ENCODE measurements around the gene POU2AF1. TPM values are rescaled to one million over a fixed set of nuclear protein-coding genes. Genes with fewer than 3 reads are reported as not detected.
A peak's percentile ranks its signal among the peaks of the same experiment; 100 is the strongest.

Gene POU2AF1
- total and polyA plus RNA-seq, 2 of the 13 experiments (the other 11 are each of a cell fraction or from before 2014, with no cell fraction given) = 1.9 to 3.6 TPM

GRCh38 chr11:111355956-111356659 lies 23.0 kb downstream of the POU2AF1 start (continued):
- TF ChIP-seq FOXP1 (IDR thresholded peaks at IDR 0.05) (no peak), FOXP1 (CRISPR knock-in tag; IDR thresholded peaks at IDR 0.05) (peak; percentile 34; the same call in 1 of the 2 replicates), SNAPC4 (CRISPR knock-in tag; IDR thresholded peaks at IDR 0.05) (no peak), BCL6 (CRISPR knock-in tag; IDR thresholded peaks at IDR 0.05) (no peak), SALL2 (CRISPR knock-in tag; IDR thresholded peaks at IDR 0.05) (no peak), MZF1 (CRISPR knock-in tag; IDR thresholded peaks at IDR 0.05; ENCODE audit: borderline replicate concordance) (no peak), FOXA3 (CRISPR knock-in tag; IDR thresholded peaks at IDR 0.05) (peak; percentile 14; the same call in 1 of the 2 replicates), HHEX (CRISPR knock-in tag; IDR thresholded peaks at IDR 0.05) (no peak), DMTF1 (CRISPR knock-in tag; IDR thresholded peaks at IDR 0.05) (no peak), NAIF1 (CRISPR knock-in tag; IDR thresholded peaks at IDR 0.05; ENCODE audit: borderline replicate concordance) (no peak), FOXP4 (CRISPR knock-in tag; IDR thresholded peaks at IDR 0.05) (peak; percentile 51; the same call in 1 of the 2 replicates), ZNF354B (CRISPR knock-in tag; IDR thresholded peaks at IDR 0.05) (no peak), ZNF614 (CRISPR knock-in tag; IDR thresholded peaks at IDR 0.05; ENCODE audit: borderline replicate concordance) (peak; percentile 34; the same call in 1 of the 2 replicates), NR2F2 (IDR thresholded peaks at IDR 0.05; ENCODE audit: borderline replicate concordance, low read depth) (no peak), MAFK (conservative IDR thresholded peaks at IDR 0.05 in 1 of 2, IDR thresholded peaks at IDR 0.05 in 1 of 2; ENCODE audit: low read length in 2 of 2) (no peak), ZBTB14 (CRISPR knock-in tag; IDR thresholded peaks at IDR 0.05) (no peak), CBX1 (IDR thresholded peaks at IDR 0.05; ENCODE audit: low read depth) (no peak)
